ENCODE data around the gene WNK4.

Gene WNK4

DNA sequence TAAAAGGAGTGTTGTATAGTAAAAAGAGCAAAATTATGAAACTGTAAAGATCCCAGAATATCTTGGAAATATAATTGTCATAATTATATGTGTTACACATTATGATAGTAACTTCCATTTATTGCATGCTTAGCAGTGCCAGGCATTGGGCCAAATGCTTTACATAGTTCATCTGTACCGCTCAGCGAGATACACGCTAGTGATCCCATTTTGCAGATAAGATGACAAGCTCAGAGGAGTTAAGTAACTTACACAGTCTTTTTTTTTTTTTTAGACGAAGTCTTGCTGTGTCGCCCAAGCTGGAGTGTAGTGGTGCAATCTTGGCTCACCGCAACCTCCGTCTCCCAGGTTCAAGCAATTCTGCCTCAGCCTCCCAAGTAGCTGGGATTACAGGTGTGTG, 28.8 kb upstream of the WNK4 start:
- TF ChIP-seq SIN3A (IDR thresholded peaks at IDR 0.05; ENCODE audit: borderline replicate concordance, insufficient read depth, low read length) (no peak), TAF1 (IDR thresholded peaks at IDR 0.05; ENCODE audit: borderline replicate concordance, insufficient read depth, low read length) (no peak), REST (IDR thresholded peaks at IDR 0.05; ENCODE audit: insufficient read depth in 1 of 2, low read depth in 2 of 2, low read length in 2 of 2) (no peak), FOXP2 (optimal IDR thresholded peaks at IDR 0.05; ENCODE audit: borderline replicate concordance, extremely low read depth, extremely low read length, insufficient read depth) (no peak), POLR2AphosphoS5 (IDR thresholded peaks at IDR 0.05; ENCODE audit: low read depth, low read length) (no peak)

- TF ChIP-seq SIN3A (IDR thresholded peaks at IDR 0.05; ENCODE audit: borderline replicate concordance, insufficient read depth, low read length) (no peak), FOXP2 (optimal IDR thresholded peaks at IDR 0.05; ENCODE audit: borderline replicate concordance, extremely low read depth, extremely low read length, insufficient read depth) (no peak)
Observed at GRCh38 chr17:42754782-42755181, 25.6 kb upstream of the WNK4 start.

DNA sequence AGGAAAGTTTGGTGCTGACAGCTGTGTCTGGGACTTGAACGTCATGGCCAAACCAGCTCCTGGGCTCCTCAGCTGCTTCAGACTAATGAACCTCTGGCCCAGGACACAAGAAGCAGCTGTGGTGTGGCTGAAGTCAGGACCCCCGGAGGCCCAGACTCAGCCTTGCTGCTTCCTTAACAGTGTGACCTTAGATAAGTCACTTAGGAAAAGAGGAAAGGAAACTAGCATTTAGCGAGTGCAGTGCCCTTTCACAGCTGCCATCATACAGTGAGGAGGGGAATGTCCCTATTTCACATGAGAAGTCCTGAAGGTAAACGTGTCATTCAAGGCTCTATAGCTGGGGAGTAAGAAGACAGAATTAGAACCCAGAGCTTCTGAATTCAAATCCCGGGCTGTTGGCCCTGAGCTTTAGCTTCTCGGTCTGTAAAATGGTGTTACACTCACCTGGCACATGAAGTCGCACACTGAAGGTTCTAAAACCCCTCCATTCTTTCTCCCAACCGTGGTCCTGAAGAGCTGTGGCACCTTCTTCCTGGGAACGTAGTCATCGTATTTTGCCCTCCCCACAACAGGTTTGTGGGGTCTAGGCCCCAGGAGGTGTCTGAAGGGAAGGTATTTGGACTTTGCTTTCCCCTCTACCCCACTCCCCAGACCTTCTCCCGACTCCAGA, 20.3 kb upstream of the WNK4 start:
- no peak for TF ChIP-seq SIN3A (IDR thresholded peaks at IDR 0.05; ENCODE audit: borderline replicate concordance, insufficient read depth, low read length)
- no peak for TF ChIP-seq REST (IDR thresholded peaks at IDR 0.05; ENCODE audit: insufficient read depth in 1 of 2, low read depth in 2 of 2, low read length in 2 of 2)
- TF ChIP-seq FOXP2 (optimal IDR thresholded peaks at IDR 0.05; ENCODE audit: borderline replicate concordance, extremely low read depth, extremely low read length, insufficient read depth): no peak
- TF ChIP-seq POLR2AphosphoS5 (IDR thresholded peaks at IDR 0.05; ENCODE audit: low read depth, low read length): no peak
- no peak for TF ChIP-seq TAF1 (IDR thresholded peaks at IDR 0.05; ENCODE audit: borderline replicate concordance, insufficient read depth, low read length)

DNA sequence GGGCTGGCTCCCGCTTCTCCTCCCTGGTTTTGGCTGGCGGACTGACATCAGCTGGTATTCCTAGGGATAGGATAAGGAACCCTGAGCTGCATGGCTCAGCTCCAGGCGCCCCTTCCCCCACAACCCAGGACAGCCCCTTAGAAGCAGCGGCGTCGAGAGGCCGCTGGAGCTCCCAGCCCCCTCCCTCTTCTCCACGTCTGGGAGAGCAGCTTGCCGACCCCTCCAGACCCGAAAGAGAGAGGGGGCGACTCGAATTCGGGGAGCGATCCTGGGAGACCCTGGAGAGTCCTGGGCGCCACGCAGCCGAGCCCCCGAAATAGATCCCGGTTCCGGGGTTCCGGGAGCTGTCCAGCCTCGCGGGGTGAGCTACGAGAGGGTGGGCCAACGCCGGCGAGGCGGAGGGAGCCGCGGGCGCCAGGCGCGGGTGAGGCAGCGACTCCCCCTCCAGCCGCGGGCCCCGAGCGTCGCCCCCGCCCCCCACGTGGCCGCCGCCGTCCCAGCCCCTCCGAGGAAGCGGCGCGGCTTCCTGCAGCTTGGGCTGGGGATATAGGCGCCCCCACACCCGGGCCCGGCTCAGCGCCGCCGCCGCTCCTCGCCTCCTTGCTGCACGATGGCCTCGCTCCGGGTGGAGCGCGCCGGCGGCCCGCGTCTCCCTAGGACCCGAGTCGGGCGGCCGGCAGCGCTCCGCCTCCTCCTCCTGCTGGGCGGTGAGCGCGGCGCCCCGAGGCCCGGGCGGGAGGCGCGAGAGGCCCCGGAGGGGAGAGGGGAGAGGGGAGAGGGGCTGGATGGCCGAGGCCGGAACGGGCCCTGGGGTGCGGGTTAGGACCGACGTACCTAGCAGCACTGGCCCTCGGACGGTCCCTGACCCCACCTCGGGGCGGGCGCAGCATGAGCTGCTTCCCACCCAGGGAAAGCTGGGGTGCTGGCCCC, 19.5 kb upstream of the WNK4 start, which contains the start of gene RAMP2:
TSS of gene RAMP2 (plus strand) at position 576 of the 930 bp plus-strand sequence. CDS start at position 611, 35 bp downstream.
- TF ChIP-seq TAF1 (IDR thresholded peaks at IDR 0.05; ENCODE audit: borderline replicate concordance, insufficient read depth, low read length): no peak
- no peak for TF ChIP-seq REST (IDR thresholded peaks at IDR 0.05; ENCODE audit: insufficient read depth in 1 of 2, low read depth in 2 of 2, low read length in 2 of 2)
- no peak for TF ChIP-seq POLR2AphosphoS5 (IDR thresholded peaks at IDR 0.05; ENCODE audit: low read depth, low read length)
- TF ChIP-seq FOXP2 (optimal IDR thresholded peaks at IDR 0.05; ENCODE audit: borderline replicate concordance, extremely low read depth, extremely low read length, insufficient read depth): no peak

- TF ChIP-seq FOXP2 (optimal IDR thresholded peaks at IDR 0.05; ENCODE audit: borderline replicate concordance, extremely low read depth, extremely low read length, insufficient read depth): no peak
Observed at GRCh38 chr17:42761638-42762037, 18.8 kb upstream of the WNK4 start.

DNA sequence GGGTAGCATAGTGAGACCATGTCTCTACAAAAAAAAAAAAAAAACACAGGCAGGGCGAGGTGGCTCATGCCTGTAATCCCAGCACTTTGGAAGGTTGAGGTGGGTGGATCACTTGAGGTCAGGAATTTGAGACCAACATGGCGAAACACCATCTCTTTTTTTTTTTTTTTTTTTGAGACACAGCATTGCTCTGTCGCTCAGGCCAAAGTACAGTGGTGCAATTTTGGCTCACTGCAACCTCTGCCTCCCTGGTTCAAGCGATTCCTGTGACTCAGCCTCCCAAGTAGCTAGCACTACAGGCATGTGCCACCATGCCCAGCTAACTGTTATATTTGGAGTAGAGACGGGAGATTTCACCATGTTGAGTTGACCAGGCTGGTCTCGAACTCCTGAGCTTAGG, 14.3 kb upstream of the WNK4 start:
- TF ChIP-seq REST (IDR thresholded peaks at IDR 0.05; ENCODE audit: insufficient read depth in 1 of 2, low read depth in 2 of 2, low read length in 2 of 2): no peak
- TF ChIP-seq FOXP2 (optimal IDR thresholded peaks at IDR 0.05; ENCODE audit: borderline replicate concordance, extremely low read depth, extremely low read length, insufficient read depth): no peak
- no peak for TF ChIP-seq POLR2AphosphoS5 (IDR thresholded peaks at IDR 0.05; ENCODE audit: low read depth, low read length)
- no peak for TF ChIP-seq SIN3A (IDR thresholded peaks at IDR 0.05; ENCODE audit: borderline replicate concordance, insufficient read depth, low read length)
- TF ChIP-seq TAF1 (IDR thresholded peaks at IDR 0.05; ENCODE audit: borderline replicate concordance, insufficient read depth, low read length): no peak

Measured in PFSK-1 (cell line).